GM12891 (cell line): Measurements from ENCODE around the gene THADA.

Source experiments
- PAX5 ChIP-seq: IDR thresholded peaks from 2 replicates; pipeline ENCODE4 v1.6.1; 2011; ENCODE audit warnings: low read length, moderate library complexity, mild to moderate bottlenecking; ENCODE audit not compliant: insufficient read depth, severe bottlenecking
- POLR2A ChIP-seq: IDR thresholded peaks from 2 replicates; pipeline ENCODE4 v1.6.1; 2011; ENCODE audit warnings: low read depth, low read length, control low read depth
- POLR2AphosphoS5 ChIP-seq: IDR thresholded peaks from 2 replicates; pipeline ENCODE4 v1.6.1; 2011; ENCODE audit warnings: low read depth, low read length, control low read depth
- POU2F2 ChIP-seq: IDR thresholded peaks from 2 replicates; pipeline ENCODE4 v1.6.1; 2011; ENCODE audit warnings: low read depth, mild to moderate bottlenecking, control low read depth, low read length, moderate library complexity
- SPI1 ChIP-seq: IDR thresholded peaks from 2 replicates; pipeline ENCODE4 v1.6.1; 2011; ENCODE audit warnings: low read depth, low read length, control low read depth
- TAF1 ChIP-seq: IDR thresholded peaks from 2 replicates; pipeline ENCODE4 v1.6.1; 2011; ENCODE audit warnings: low read depth, low read length, control low read depth

- TF ChIP-seq POLR2A, result no peak
- TF ChIP-seq TAF1, result no peak
- no peak for TF ChIP-seq POLR2AphosphoS5
- TF ChIP-seq POU2F2, result no peak
- TF ChIP-seq PAX5, result no peak
- TF ChIP-seq SPI1, result no peak
These were observed 274.4 kb downstream of the THADA start for GRCh38 chr2:43321446-43321845.
